DMS153 treated with DMSO at 0.1 percent for 48 hours (cell line): ENCODE results near the gene RGSL1.

ENCODE experiments used
- DNase-seq: peaks from one replicate; lab custom pipeline; 2025; ENCODE audit not compliant: unreplicated experiment; lab: John Stamatoyannopoulos, UW

RGSL1 gene

GRCh38 chr1:182587666-182588499 lies 137.9 kb downstream of the RGSL1 start:
- no peak for DNase-seq

- DNase-seq, result peak; percentile 57
Observed at GRCh38 chr1:182588500-182589396, 138.8 kb downstream of the RGSL1 start, which contains the start of gene RNASEL. TSS of gene RNASEL (minus strand) at chr1:182589256. CDS start at chr1:182586806, 2,450 bp downstream.

- DNase-seq, result no peak
Observed at GRCh38 chr1:182589520-182589919, 139.6 kb downstream of the RGSL1 start.

- DNase-seq, result no peak
Observed at GRCh38 chr1:182589931-182590330, 140.0 kb downstream of the RGSL1 start.

- peak; percentile 74 for DNase-seq
Observed at GRCh38 chr1:182595641-182596240, 145.8 kb downstream of the RGSL1 start.

GRCh38 chr1:182596934-182597333 lies 147.0 kb downstream of the RGSL1 start:
- DNase-seq, result no peak

- no peak for DNase-seq
Observed at GRCh38 chr1:182598296-182598695, 148.3 kb downstream of the RGSL1 start.

GRCh38 chr1:182599339-182599738 lies 149.4 kb downstream of the RGSL1 start:
- no peak for DNase-seq

- DNase-seq, result no peak
Observed at GRCh38 chr1:182600036-182600713, 150.2 kb downstream of the RGSL1 start.

- DNase-seq, result no peak
Observed at GRCh38 chr1:182600745-182601415, 150.9 kb downstream of the RGSL1 start.

- peak; percentile 96 for DNase-seq
Observed at GRCh38 chr1:182601416-182601786, 151.5 kb downstream of the RGSL1 start.

- DNase-seq, result no peak
Observed at GRCh38 chr1:182601913-182602312, 152.0 kb downstream of the RGSL1 start.

- DNase-seq, result no peak
Observed at GRCh38 chr1:182602935-182603645, 153.1 kb downstream of the RGSL1 start.

GRCh38 chr1:182603646-182604174 lies 153.8 kb downstream of the RGSL1 start:
- no peak for DNase-seq

- peak; percentile 99 for DNase-seq
Observed at GRCh38 chr1:182604175-182605164, 154.5 kb downstream of the RGSL1 start, which contains the start of gene RGS16. TSS of gene RGS16 (minus strand) at chr1:182604389. CDS start at chr1:182604259, 130 bp downstream.

- DNase-seq, result no peak
Observed at GRCh38 chr1:182607566-182607965, 157.6 kb downstream of the RGSL1 start.

- DNase-seq, result no peak
Observed at GRCh38 chr1:182608236-182608635, 158.3 kb downstream of the RGSL1 start.
